H1 (cell line): ENCODE results near the gene AMPD1. TPM values are rescaled to one million over a fixed set of nuclear protein-coding genes. Genes with fewer than 3 reads are reported as not detected.

ENCODE experiments used
- CTCF ChIA-PET: fragments of 300-600 bp; sonication (Branson Sonifier 250); formaldehyde crosslinking; loops from one replicate; lab custom pipeline; 2021; ENCODE audit not compliant: partially characterized antibody; lab: Charles Lee
- POLR2A ChIA-PET: fragments of 300-600 bp; sonication (Branson Sonifier 250); formaldehyde crosslinking; loops from one replicate; lab custom pipeline; 2021; ENCODE audit warnings: inconsistent platforms; ENCODE audit not compliant: partially characterized antibody; lab: Charles Lee
- DNase-seq, 2 experiments: peaks; one replicate each; pipeline versions ENCODE4 v3.0.0 to v3.0.0-alpha.2; 2010 to 2022; ENCODE audit warnings: low spot score in 2 of 2, low read depth in 1 of 2, mixed read lengths in 1 of 2
- FAIRE-seq: peaks from 2 replicates; lab custom pipeline; 2011; peaks lifted over from hg19 to GRCh38; lab: Jason Lieb, UNC
- H2AFZ ChIP-seq: 2 replicates; pipeline ENCODE4 v1.8.1; 2012; ENCODE audit warnings: low read length, inconsistent platforms
- H2AK5ac ChIP-seq: 2 replicates; pipeline ENCODE4 v1.6.1; 2013; ENCODE audit warnings: low read depth, low read length
- H2BK120ac ChIP-seq: replicated peaks from 2 replicates; pipeline ENCODE3; 2013; ENCODE audit warnings: low read depth, low read length, inconsistent platforms
- H2BK12ac ChIP-seq: 2 replicates; pipeline ENCODE4 v1.6.1; 2013; ENCODE audit warnings: low read depth, low read length
- H2BK15ac ChIP-seq: 2 replicates; pipeline ENCODE4 v1.6.1; 2013; ENCODE audit warnings: low read length
- H2BK20ac ChIP-seq: 2 replicates; pipeline ENCODE4 v1.6.1; 2013; ENCODE audit warnings: low read length
- H2BK5ac ChIP-seq: 2 replicates; pipeline ENCODE4 v1.6.1; 2013; ENCODE audit warnings: low read depth, low read length
- H3K14ac ChIP-seq: 2 replicates; pipeline ENCODE4 v1.6.1; 2013; ENCODE audit warnings: inconsistent platforms; ENCODE audit not compliant: insufficient read length
- H3K18ac ChIP-seq: 2 replicates; pipeline ENCODE4 v1.6.1; 2013; ENCODE audit warnings: low read length; ENCODE audit errors: extremely low read depth
- H3K23ac ChIP-seq: 2 replicates; pipeline ENCODE4 v1.6.1; 2013; ENCODE audit warnings: inconsistent platforms; ENCODE audit not compliant: insufficient read length
- H3K23me2 ChIP-seq: 2 replicates; pipeline ENCODE4 v1.6.1; 2013; ENCODE audit warnings: low read depth, low read length
- H3K27ac ChIP-seq: 2 replicates; pipeline ENCODE4 v1.6.1; 2011; ENCODE audit warnings: low read depth, low read length, inconsistent platforms
- H3K27me3 ChIP-seq, 4 experiments: replicated peaks in 1 of 4; 1 replicate in 1 of 4; 2 replicates in 3 of 4; pipeline versions ENCODE4 v1.6.1 to v1.8.1; 2011 to 2013; ENCODE audit warnings: low read length in 3 of 4, mild to moderate bottlenecking in 3 of 4, inconsistent platforms in 2 of 4, mixed read lengths in 2 of 4, moderate library complexity in 1 of 4; ENCODE audit not compliant: control insufficient read depth in 3 of 4, insufficient read depth in 3 of 4; ENCODE audit errors: extremely low read depth in 1 of 4
- H3K36me3 ChIP-seq, 4 experiments: 2 replicates each; pipeline versions ENCODE4 v1.6.1 to v1.8.1; 2011 to 2013; ENCODE audit warnings: mild to moderate bottlenecking in 4 of 4, low read length in 3 of 4, moderate library complexity in 2 of 4, control low read depth in 1 of 4, inconsistent platforms in 1 of 4; ENCODE audit not compliant: insufficient read depth in 4 of 4, control insufficient read depth in 2 of 4
- H3K4ac ChIP-seq: replicated peaks from 2 replicates; pipeline ENCODE3; 2013; ENCODE audit warnings: low read length, low read depth, mixed read lengths, inconsistent platforms; ENCODE audit not compliant: insufficient read length
- H3K4me1 ChIP-seq, 4 experiments: replicated peaks in 1 of 4; 1 replicate in 1 of 4; 2 replicates in 3 of 4; pipeline versions ENCODE4 v1.6.1 to v1.8.1; 2011 to 2013; ENCODE audit warnings: low read length in 3 of 4, inconsistent platforms in 2 of 4, mixed read lengths in 1 of 4; ENCODE audit not compliant: insufficient read depth in 4 of 4, control insufficient read depth in 3 of 4
- H3K4me2 ChIP-seq, 2 experiments: 2 replicates each; pipeline versions ENCODE4 v1.6.1 to v1.8.1; 2011 to 2013; ENCODE audit warnings: low read depth in 2 of 2, low read length in 2 of 2, control low read depth in 1 of 2, inconsistent platforms in 1 of 2, mild to moderate bottlenecking in 1 of 2; ENCODE audit not compliant: insufficient read depth in 1 of 2
- H3K4me3 ChIP-seq, 4 experiments: fragments of 200-600, 300-600 bp in 1 of 4; sonication (generic), shearing (Covaris generic), sonication (Bioruptor Twin) in 1 of 4; 2 replicates each; pipeline versions ENCODE4 v1.5.1 to v1.8.1; 2011 to 2016; ENCODE audit warnings: low read length in 4 of 4, low read depth in 3 of 4, control low read depth in 2 of 4, inconsistent platforms in 2 of 4, mild to moderate bottlenecking in 2 of 4, mixed read lengths in 1 of 4, moderate library complexity in 1 of 4; ENCODE audit not compliant: insufficient read depth in 2 of 4; ENCODE audit errors: extremely low read depth in 1 of 4
- H3K56ac ChIP-seq: replicated peaks from 2 replicates; pipeline ENCODE3; 2013; ENCODE audit warnings: low read depth, mild to moderate bottlenecking, mixed read lengths, low read length, inconsistent platforms; ENCODE audit not compliant: insufficient read length
- H3K79me1 ChIP-seq: 2 replicates; pipeline ENCODE4 v1.6.1; 2013; ENCODE audit warnings: low read depth, low read length, control low read depth
- H3K79me2 ChIP-seq, 2 experiments: 2 replicates each; pipeline versions ENCODE4 v1.6.1 to v1.8.1; 2012 to 2013; ENCODE audit warnings: low read length in 2 of 2, mild to moderate bottlenecking in 2 of 2, inconsistent platforms in 1 of 2; ENCODE audit not compliant: insufficient read depth in 2 of 2, control insufficient read depth in 1 of 2
- H3K9ac ChIP-seq, 4 experiments: replicated peaks in 1 of 4; 1 replicate in 1 of 4; 2 replicates in 3 of 4; pipeline versions ENCODE4 v1.6.1 to v1.8.1; 2011 to 2013; ENCODE audit warnings: low read depth in 3 of 4, low read length in 3 of 4, control low read depth in 2 of 4, mild to moderate bottlenecking in 2 of 4, moderate library complexity in 2 of 4, inconsistent platforms in 1 of 4; ENCODE audit errors: extremely low read depth in 1 of 4
- H3K9me3 ChIP-seq, 2 experiments: 2 replicates each; pipeline versions ENCODE4 v1.6.1 to v1.8.1; 2012 to 2013; ENCODE audit warnings: mild to moderate bottlenecking in 2 of 2, moderate library complexity in 2 of 2, control low read depth in 1 of 2, inconsistent platforms in 1 of 2, low read depth in 1 of 2, low read length in 1 of 2, mixed read lengths in 1 of 2; ENCODE audit not compliant: insufficient read depth in 2 of 2
- H4K20me1 ChIP-seq, 2 experiments: replicated peaks in 1 of 2; 2 replicates each; pipeline versions ENCODE3 to v1.8.1; 2011 to 2013; ENCODE audit warnings: inconsistent platforms in 2 of 2, low read length in 2 of 2, mild to moderate bottlenecking in 1 of 2; ENCODE audit not compliant: insufficient read depth in 2 of 2, control insufficient read depth in 1 of 2
- H4K5ac ChIP-seq: 2 replicates; pipeline ENCODE4 v1.6.1; 2013; ENCODE audit warnings: low read length, low read depth, mixed read lengths, inconsistent platforms; ENCODE audit not compliant: insufficient read length
- H4K8ac ChIP-seq: 2 replicates; pipeline ENCODE4 v1.8.0; 2013; ENCODE audit warnings: mild to moderate bottlenecking, moderate library complexity, low read length, inconsistent platforms; ENCODE audit not compliant: insufficient read depth; ENCODE audit errors: extremely low read depth
- H4K91ac ChIP-seq: replicated peaks from 2 replicates; pipeline ENCODE3; 2013; ENCODE audit warnings: low read length, mixed read lengths, inconsistent platforms; ENCODE audit not compliant: insufficient read length
- EGR1 ChIP-seq: IDR thresholded peaks from 2 replicates; pipeline ENCODE4 v1.6.1; 2011; ENCODE audit warnings: low read depth, low read length, borderline replicate concordance
- RFX5 ChIP-seq: IDR thresholded peaks from 2 replicates; pipeline ENCODE4 v1.6.1; 2011; ENCODE audit warnings: low read depth, low read length, improper control_type of control experiment, borderline replicate concordance
- WGBS, 2 experiments: shearing (Covaris generic) in 1 of 2; methylation state at CpG; one replicate each; pipeline versions ENCODE4 v1.1.6 to v1.1.7; 2013 to 2015; ENCODE audit warnings: low lambda C conversion rate in 2 of 2, mixed read lengths in 2 of 2, inconsistent platforms in 1 of 2, low coverage in 1 of 2, missing lambda C conversion rate in 1 of 2; ENCODE audit not compliant: insufficient replicate concordance in 2 of 2, insufficient coverage in 1 of 2, insufficient read length in 1 of 2; ENCODE audit errors: extremely low coverage in 1 of 2, missing lambda C conversion rate in 1 of 2; 5-methylcytosine and 5-hydroxymethylcytosine counted together
- polyA plus RNA-seq, 7 experiments: library from polyadenylated mRNA; depleted of rRNA in 3 of 7; stranded (reverse) in 5 of 7; unstranded in 2 of 7; fragments of >200 nt in 5 of 7; fragments of 200-250 nt in 2 of 7; gene quantifications; 1 replicate in 5 of 7; 2 replicates in 1 of 7; 4 replicates in 1 of 7; pipeline versions ENCODE4 v1.2.1 to v1.2.3, GENCODE V29; 2011 to 2013; ENCODE audit warnings: missing spikeins in 2 of 7, mixed read lengths in 2 of 7
- total RNA-seq: library from RNA; stranded (reverse); fragmentation: NEBNext Ultra II Directional; extraction: Animal tissue kit (Norgen Biotek cat#: 25700); gene quantifications from 2 replicates; pipeline ENCODE4 v1.2.1, GENCODE V29; 2021

Gene AMPD1
- total and polyA plus RNA-seq, 2 of the 8 experiments (the other 6 are each of a cell fraction or from before 2014, with no cell fraction given), result not detected

DNA sequence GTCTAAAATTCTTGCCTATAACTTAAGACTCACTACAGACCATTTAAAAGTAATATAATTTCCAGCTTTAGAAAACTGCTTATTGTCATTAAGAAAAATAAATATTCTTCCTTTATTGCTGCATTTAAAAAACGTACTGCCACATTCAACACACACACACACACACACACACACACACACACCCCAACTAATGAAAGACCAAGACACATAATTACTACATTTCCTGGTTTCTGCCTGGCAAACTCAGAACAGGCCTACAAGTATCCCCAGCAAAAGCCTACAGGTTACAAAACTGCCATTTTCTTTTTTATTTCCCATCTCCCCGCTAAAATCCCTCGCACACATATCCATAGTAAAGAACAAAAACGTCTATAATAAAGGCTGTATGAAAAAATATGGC lies 27.0 kb downstream of the AMPD1 start:
- no peak overlapping the region for H4K91ac ChIP-seq
- no peaks in the 10 kb centered on the region for H3K79me2 ChIP-seq
- no peak overlapping the region for H3K18ac ChIP-seq
- H3K9ac ChIP-seq, result no peak overlapping the region
- H2AK5ac ChIP-seq, result no peak overlapping the region
- FAIRE-seq (no peak), DNase-seq (no peak)
- no peak overlapping the region for H3K56ac ChIP-seq
- no peaks in the 10 kb centered on the region for H3K9me3 ChIP-seq
- no peak overlapping the region for H2AFZ ChIP-seq
- H4K5ac ChIP-seq, result no peak overlapping the region
- no peak overlapping the region for H2BK12ac ChIP-seq
- H4K20me1 ChIP-seq, result no peaks in the 10 kb centered on the region
- H2BK5ac ChIP-seq, result no peak overlapping the region
- H2BK120ac ChIP-seq, result no peak overlapping the region
- no peak overlapping the region for H3K27ac ChIP-seq
- H2BK20ac ChIP-seq, result no peak overlapping the region
- H3K23ac ChIP-seq, result no peak overlapping the region
- WGBS, 2 experiments, result 73 to 100% methylated on average over 1 to 4 of the region's 4 CpGs
- ChIA-PET CTCF (interaction anchor here (0.8 kb wide), 1 partner anchor 84 kb away, joined by 3 read pairs; no protein-coding TSS in a partner anchor), POLR2A (no interaction called here)
- TF ChIP-seq RFX5 (no peak), EGR1 (no peak)
- peaks cover 10% of the 10 kb centered on the region for H3K23me2 ChIP-seq
- peak overlapping the region in 1 of 4 experiments; percentile 82; a peak in 1 of 8 replicates for H3K4me3 ChIP-seq
- no peak overlapping the region; a peak in 1 of 4 replicates for H3K4me2 ChIP-seq
- no peak overlapping the region for H4K8ac ChIP-seq
- H3K14ac ChIP-seq, result no peak overlapping the region
- H3K27me3 ChIP-seq, result peaks cover 0 to 4% (median 2%) of the 10 kb centered on the region in 4 experiments; a peak in 2 of 7 replicates
- H3K79me1 ChIP-seq, result no peaks in the 10 kb centered on the region
- no peaks in the 10 kb centered on the region for H3K36me3 ChIP-seq
- H3K4me1 ChIP-seq, result peaks cover 0 to 4% (median 1%) of the 10 kb centered on the region in 4 experiments; a peak in 1 of 7 replicates
- H3K4ac ChIP-seq, result no peak overlapping the region
- no peak overlapping the region for H2BK15ac ChIP-seq
